Neutrophil (primary cell): ENCODE data around the gene S1PR3.

ENCODE experiments used
- H3K27ac ChIP-seq: fragments of 200-600 bp; sonication (generic); 2 replicates; pipeline ENCODE4 v1.5.1; 2016; ENCODE audit warnings: mild to moderate bottlenecking, moderate library complexity
- H3K27me3 ChIP-seq: fragments of 200-600 bp; sonication (generic); 2 replicates; pipeline ENCODE4 v1.6.0; 2016; ENCODE audit warnings: mild to moderate bottlenecking
- H3K36me3 ChIP-seq: fragments of 200-600 bp; sonication (generic); 2 replicates; pipeline ENCODE4 v1.5.1; 2017
- H3K4me1 ChIP-seq, 2 experiments: fragments of 200-600 bp in 1 of 2; sonication (generic) in 1 of 2; 1 replicate in 1 of 2; 2 replicates in 1 of 2; pipeline versions ENCODE4 v1.5.1 to v1.6.1; 2013 to 2016; ENCODE audit warnings: low read depth in 1 of 2, low read length in 1 of 2, mild to moderate bottlenecking in 1 of 2, moderate library complexity in 1 of 2; ENCODE audit not compliant: control insufficient read depth in 1 of 2, insufficient read depth in 1 of 2
- H3K4me3 ChIP-seq, 2 experiments: fragments of 200-600 bp in 1 of 2; sonication (generic) in 1 of 2; 1 replicate in 1 of 2; 2 replicates in 1 of 2; pipeline ENCODE4 v1.5.1; 2013 to 2016; ENCODE audit warnings: low read depth in 1 of 2, low read length in 1 of 2, mild to moderate bottlenecking in 1 of 2, moderate library complexity in 1 of 2
- H3K9me3 ChIP-seq: fragments of 200-600 bp; sonication (generic); 2 replicates; pipeline ENCODE4 v1.5.1; 2016
- TF ChIP-seq, protein P1 (sequence below): fragments of 200-600 bp; sonication (generic); IDR thresholded peaks from 2 replicates; pipeline ENCODE4 v1.5.1; 2016; ENCODE audit warnings: antibody characterized with exemption

S1PR3 gene

DNA sequence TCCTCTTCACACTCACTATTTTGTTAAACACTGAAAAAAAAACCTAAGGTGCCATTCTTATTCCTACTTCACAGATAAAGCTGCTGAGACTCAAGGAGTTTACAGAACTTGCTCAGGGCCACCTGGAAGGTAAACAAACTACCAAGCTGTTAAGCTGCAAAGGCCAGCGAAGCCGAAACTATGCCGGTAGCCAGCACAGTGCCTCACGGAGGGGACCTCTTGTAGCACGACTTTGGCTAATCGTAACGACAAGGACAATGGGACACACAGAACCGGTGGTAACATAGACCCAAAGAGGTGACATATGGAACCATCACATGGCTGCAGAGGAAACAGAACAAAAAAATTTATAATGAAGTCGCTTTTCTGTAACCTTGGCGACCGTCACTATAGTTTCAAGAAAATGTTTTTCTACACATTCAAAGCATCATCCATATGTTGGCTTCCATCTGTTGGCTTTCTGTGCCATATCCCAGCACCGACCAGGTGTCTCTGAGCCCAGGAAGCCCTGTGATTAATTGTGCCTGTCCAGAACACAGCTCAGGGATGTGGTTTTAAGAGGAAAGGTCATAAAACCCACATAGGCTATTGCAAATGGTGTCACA, 60.3 kb downstream of the S1PR3 start:
- H3K27ac ChIP-seq, result no peak overlapping the region
- no peaks in the 10 kb centered on the region for H3K9me3 ChIP-seq
- H3K27me3 ChIP-seq, result peaks cover 24% of the 10 kb centered on the region
- no peak overlapping the region for H3K4me3 ChIP-seq
- no peaks in the 10 kb centered on the region for H3K36me3 ChIP-seq
- TF ChIP-seq, protein P1, sequence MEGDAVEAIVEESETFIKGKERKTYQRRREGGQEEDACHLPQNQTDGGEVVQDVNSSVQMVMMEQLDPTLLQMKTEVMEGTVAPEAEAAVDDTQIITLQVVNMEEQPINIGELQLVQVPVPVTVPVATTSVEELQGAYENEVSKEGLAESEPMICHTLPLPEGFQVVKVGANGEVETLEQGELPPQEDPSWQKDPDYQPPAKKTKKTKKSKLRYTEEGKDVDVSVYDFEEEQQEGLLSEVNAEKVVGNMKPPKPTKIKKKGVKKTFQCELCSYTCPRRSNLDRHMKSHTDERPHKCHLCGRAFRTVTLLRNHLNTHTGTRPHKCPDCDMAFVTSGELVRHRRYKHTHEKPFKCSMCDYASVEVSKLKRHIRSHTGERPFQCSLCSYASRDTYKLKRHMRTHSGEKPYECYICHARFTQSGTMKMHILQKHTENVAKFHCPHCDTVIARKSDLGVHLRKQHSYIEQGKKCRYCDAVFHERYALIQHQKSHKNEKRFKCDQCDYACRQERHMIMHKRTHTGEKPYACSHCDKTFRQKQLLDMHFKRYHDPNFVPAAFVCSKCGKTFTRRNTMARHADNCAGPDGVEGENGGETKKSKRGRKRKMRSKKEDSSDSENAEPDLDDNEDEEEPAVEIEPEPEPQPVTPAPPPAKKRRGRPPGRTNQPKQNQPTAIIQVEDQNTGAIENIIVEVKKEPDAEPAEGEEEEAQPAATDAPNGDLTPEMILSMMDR, result no peak
- no peaks in the 10 kb centered on the region for H3K4me1 ChIP-seq

DNA sequence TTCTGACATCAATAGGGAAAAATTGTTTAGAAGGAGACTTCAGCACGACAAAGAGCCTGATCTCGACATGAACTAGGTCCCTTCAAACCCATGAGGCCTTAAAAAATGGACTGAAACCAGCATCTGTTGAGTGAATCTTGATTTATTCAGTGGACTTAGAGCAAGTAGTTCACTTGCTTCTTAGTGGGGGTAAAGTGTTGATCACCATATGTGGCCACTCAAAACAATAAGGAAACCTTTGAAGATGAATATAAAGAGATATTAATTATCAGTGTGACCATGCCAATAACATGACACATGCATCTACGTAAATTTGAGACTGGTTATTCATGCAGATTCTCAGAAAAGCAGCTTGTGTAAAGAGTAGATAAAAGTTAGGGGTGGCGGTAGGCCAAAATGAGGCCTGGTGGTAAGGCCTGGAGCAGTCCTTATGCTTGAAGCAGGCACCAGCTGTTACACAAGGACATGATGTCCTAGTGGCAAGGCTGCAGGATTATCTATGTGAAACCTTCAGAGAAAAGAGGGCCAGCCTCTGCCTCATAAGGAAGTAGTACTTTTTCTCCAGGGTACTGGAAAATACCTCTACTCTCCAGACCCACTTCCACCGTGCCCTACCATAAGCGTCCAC, 61.3 kb downstream of the S1PR3 start:
- Histone ChIP-seq H3K27ac (no peak overlapping the region), H3K4me3 (no peak overlapping the region), H3K9me3 (no peaks in the 10 kb centered on the region), H3K4me1 (no peaks in the 10 kb centered on the region), H3K36me3 (no peaks in the 10 kb centered on the region), H3K27me3 (peaks cover 24% of the 10 kb centered on the region)
- TF ChIP-seq, protein P1, result no peak

DNA sequence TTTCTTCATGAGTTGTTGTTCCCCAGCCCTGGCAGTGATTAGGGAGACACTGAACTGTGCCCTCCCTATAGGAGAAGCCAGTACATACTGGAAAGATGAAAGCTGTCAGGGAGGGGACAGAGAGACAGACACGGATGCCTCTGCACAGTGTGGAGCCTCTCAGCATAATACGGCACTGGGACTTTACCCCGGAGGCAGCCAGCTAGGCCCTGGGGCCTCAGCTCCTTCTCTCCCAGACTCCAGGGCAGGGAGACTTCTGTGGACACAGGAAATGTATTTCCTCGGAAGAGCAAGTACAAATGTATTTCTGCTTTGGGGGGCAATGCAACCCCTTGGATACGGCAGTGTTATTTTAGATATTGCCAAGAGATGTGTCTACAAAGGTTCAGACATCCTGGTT, 62.0 kb downstream of the S1PR3 start:
- H3K4me1 ChIP-seq, result no peaks in the 10 kb centered on the region
- no peaks in the 10 kb centered on the region for H3K36me3 ChIP-seq
- H3K27me3 ChIP-seq, result peaks cover 24% of the 10 kb centered on the region
- no peak overlapping the region for H3K27ac ChIP-seq
- TF ChIP-seq, protein P1, result no peak
- H3K4me3 ChIP-seq, result no peak overlapping the region
- H3K9me3 ChIP-seq, result no peaks in the 10 kb centered on the region
